B cell (primary cell): ENCODE measurements around the gene RPS10. TPM values are rescaled to one million over a fixed set of nuclear protein-coding genes. Genes with fewer than 3 reads are reported as not detected.

ENCODE experiments used
- ATAC-seq: fragments of 200-7000 bp; cut with Tn5 transposase; one replicate; pipeline ENCODE4 v1.10.0; 2021; ENCODE audit warnings: low read depth, mild to moderate bottlenecking, moderate number of reproducible peaks, moderate library complexity
- CTCF ChIA-PET: fragments of 350-600 bp; sonication (Branson Sonifier 250); formaldehyde crosslinking; loops from one replicate; lab custom pipeline; 2021; ENCODE audit warnings: antibody characterized with exemption, inconsistent platforms; lab: Charles Lee
- POLR2A ChIA-PET: fragments of 350-600 bp; sonication (Branson Sonifier 250); formaldehyde crosslinking; loops from one replicate; lab custom pipeline; 2021; ENCODE audit warnings: antibody characterized with exemption; lab: Charles Lee
- DNase-seq: peaks from one replicate; pipeline ENCODE4 v3.0.0; 2013
- H2AFZ ChIP-seq: 2 replicates; pipeline ENCODE4 v1.6.1; 2012; ENCODE audit warnings: mild to moderate bottlenecking, low read depth, low read length; ENCODE audit not compliant: insufficient read depth, poor library complexity, severe bottlenecking
- H3K27ac ChIP-seq, 2 donors: 1 replicate in 1 of 2; 2 replicates in 1 of 2; pipeline ENCODE4 v1.5.1; 2012 to 2013; ENCODE audit warnings: low read length in 2 of 2, mild to moderate bottlenecking in 2 of 2, moderate library complexity in 1 of 2
- H3K27me3 ChIP-seq, 4 experiments: fragments of 200-600 bp in 1 of 4; sonication (generic) in 1 of 4; replicated peaks in 1 of 4; 1 replicate in 2 of 4; 2 replicates in 2 of 4; pipeline versions ENCODE4 v1.6.1 to v1.7.0; 2013 to 2016; ENCODE audit warnings: low read length in 3 of 4, mild to moderate bottlenecking in 2 of 4, mixed read lengths in 1 of 4, moderate library complexity in 1 of 4; ENCODE audit not compliant: insufficient read depth in 4 of 4, control insufficient read depth in 3 of 4; ENCODE audit errors: control extremely low read depth in 1 of 4
- H3K36me3 ChIP-seq, 2 experiments: replicated peaks in 1 of 2; 1 replicate in 1 of 2; 2 replicates in 1 of 2; pipeline versions ENCODE4 v1.6.1 to v1.7.1; 2013; ENCODE audit warnings: low read length in 1 of 2; ENCODE audit not compliant: insufficient read depth in 2 of 2, control insufficient read depth in 1 of 2; ENCODE audit errors: control extremely low read depth in 1 of 2, extremely low read depth in 1 of 2
- H3K4me1 ChIP-seq, 2 donors: fragments of 200-600 bp in 1 of 2; sonication (generic) in 1 of 2; 1 replicate in 1 of 2; 2 replicates in 1 of 2; pipeline versions ENCODE4 v1.5.1 to v1.6.1; 2013 to 2017; ENCODE audit warnings: low read length in 2 of 2; ENCODE audit not compliant: control insufficient read depth in 2 of 2, insufficient read depth in 2 of 2
- H3K4me2 ChIP-seq: replicated peaks from 2 replicates; pipeline ENCODE3; 2012; ENCODE audit warnings: mild to moderate bottlenecking, low read depth, low read length; ENCODE audit not compliant: poor library complexity, severe bottlenecking
- H3K4me3 ChIP-seq, 5 experiments: fragments of 200-600 bp in 1 of 5; sonication (generic) in 1 of 5; 1 replicate in 3 of 5; 2 replicates in 2 of 5; pipeline versions ENCODE4 v1.5.1 to v1.7.0; 2011 to 2016; ENCODE audit warnings: low read length in 4 of 5, mild to moderate bottlenecking in 4 of 5, low read depth in 2 of 5, control low read depth in 1 of 5, moderate library complexity in 1 of 5; ENCODE audit not compliant: insufficient read depth in 1 of 5; ENCODE audit errors: control extremely low read depth in 1 of 5, extremely low read depth in 1 of 5
- H3K79me2 ChIP-seq: fragments of 200-600 bp; sonication (generic); one replicate; pipeline ENCODE4 v1.6.0; 2016; ENCODE audit warnings: low read length; ENCODE audit not compliant: control insufficient read depth, insufficient read depth
- H3K9ac ChIP-seq: fragments of 200-600 bp; sonication (generic); 2 replicates; pipeline ENCODE4 v1.6.1; 2017; ENCODE audit warnings: mild to moderate bottlenecking, low read length, moderate library complexity
- H3K9me3 ChIP-seq, 3 donors: one replicate each; pipeline versions ENCODE4 v1.6.1 to v1.7.1; 2013; ENCODE audit warnings: low read length in 2 of 3; ENCODE audit not compliant: control insufficient read depth in 2 of 3, insufficient read depth in 1 of 3; ENCODE audit errors: control extremely low read depth in 1 of 3
- H4K20me1 ChIP-seq: 2 replicates; pipeline ENCODE4 v1.6.0; 2012; ENCODE audit warnings: mild to moderate bottlenecking, low read length; ENCODE audit not compliant: insufficient read depth, control insufficient read depth, poor library complexity, severe bottlenecking
- H3K27ac Mint-ChIP-seq: one replicate; pipeline ENCODE4 v1.8.0; 2021; ENCODE audit warnings: mixed read lengths
- H3K27me3 Mint-ChIP-seq: one replicate; pipeline ENCODE4 v1.8.0; 2021; ENCODE audit warnings: mixed read lengths
- H3K4me1 Mint-ChIP-seq: one replicate; pipeline ENCODE4 v1.8.0; 2021; ENCODE audit warnings: mixed read lengths
- H3K4me3 Mint-ChIP-seq: one replicate; pipeline ENCODE4 v1.8.0; 2021; ENCODE audit warnings: mixed read lengths
- H3K9me3 Mint-ChIP-seq: one replicate; pipeline ENCODE4 v1.8.0; 2022; ENCODE audit warnings: mixed read lengths; ENCODE audit not compliant: insufficient read depth
- EZH2 ChIP-seq: IDR thresholded peaks from 2 replicates; pipeline ENCODE4 v1.6.1; 2012; ENCODE audit warnings: borderline replicate concordance, low read depth, mild to moderate bottlenecking, moderate library complexity, low read length; ENCODE audit not compliant: insufficient read depth, poor library complexity, severe bottlenecking
- WGBS: methylation state at CpG from one replicate; pipeline ENCODE4 v1.1.5; 2013; ENCODE audit warnings: missing lambda C conversion rate; ENCODE audit not compliant: insufficient coverage; 5-methylcytosine and 5-hydroxymethylcytosine counted together
- intact Hi-C: fragments of 100-400 bp; cut with micrococcal nuclease; formaldehyde crosslinking; loops from one replicate; pipeline ENCODE4 v1.10.0; 2022
- polyA plus RNA-seq: library from polyadenylated mRNA; depleted of rRNA; stranded (reverse); fragments of >200 nt; gene quantifications from 2 replicates; pipeline ENCODE4 v1.2.3, GENCODE V29; 2012
- total RNA-seq, 2 donors: library from RNA; stranded (reverse); fragments of 120-200 nt in 1 of 2; gene quantifications; 1 replicate in 1 of 2; 2 replicates in 1 of 2; pipeline versions ENCODE4 v1.2.3 to v1.2.4, GENCODE V29; 2013 to 2022
- TF ChIP-seq, protein P1 (sequence below): fragments of 200-600 bp; IDR thresholded peaks from one replicate; pipeline ENCODE4 v1.8.0; 2022; ENCODE audit warnings: antibody characterized with exemption, mild to moderate bottlenecking

Gene RPS10
- total and polyA plus RNA-seq, 2 donors (not counting 1 experiment from before 2014, with no cell fraction given) = 2,707 to 6,226 TPM

GRCh38 chr6:34370361-34370760 lies 55.5 kb downstream of the RPS10 start:
- DNase-seq (no peak), ATAC-seq (no peak)
- WGBS = 78% methylated on average over 3 of the region's 5 CpGs
- Mint-ChIP-seq H3K4me1 (peaks cover 33% of the 10 kb centered on the region), H3K9me3 (no peaks in the 10 kb centered on the region), H3K27ac (peak overlapping the region; percentile 2), H3K27me3 (no peaks in the 10 kb centered on the region), H3K4me3 (no peak overlapping the region)
- Histone ChIP-seq H3K27me3 (no peaks in the 10 kb centered on the region), H3K4me2 (no peak overlapping the region), H4K20me1 (peaks cover 46% of the 10 kb centered on the region), H3K9me3 (no peaks in the 10 kb centered on the region), H3K4me1 (peaks cover 12 to 14% of the 10 kb centered on the region in 2 donors), H2AFZ (no peak overlapping the region), H3K79me2 (peaks cover 92% of the 10 kb centered on the region), H3K9ac (no peak overlapping the region), H3K4me3 (no peak overlapping the region), H3K36me3 (peaks cover 0 to 2% of the 10 kb centered on the region in 2 experiments), H3K27ac (no peak overlapping the region)
- CTCF ChIA-PET = no interaction called here
- TF ChIP-seq, protein P1, sequence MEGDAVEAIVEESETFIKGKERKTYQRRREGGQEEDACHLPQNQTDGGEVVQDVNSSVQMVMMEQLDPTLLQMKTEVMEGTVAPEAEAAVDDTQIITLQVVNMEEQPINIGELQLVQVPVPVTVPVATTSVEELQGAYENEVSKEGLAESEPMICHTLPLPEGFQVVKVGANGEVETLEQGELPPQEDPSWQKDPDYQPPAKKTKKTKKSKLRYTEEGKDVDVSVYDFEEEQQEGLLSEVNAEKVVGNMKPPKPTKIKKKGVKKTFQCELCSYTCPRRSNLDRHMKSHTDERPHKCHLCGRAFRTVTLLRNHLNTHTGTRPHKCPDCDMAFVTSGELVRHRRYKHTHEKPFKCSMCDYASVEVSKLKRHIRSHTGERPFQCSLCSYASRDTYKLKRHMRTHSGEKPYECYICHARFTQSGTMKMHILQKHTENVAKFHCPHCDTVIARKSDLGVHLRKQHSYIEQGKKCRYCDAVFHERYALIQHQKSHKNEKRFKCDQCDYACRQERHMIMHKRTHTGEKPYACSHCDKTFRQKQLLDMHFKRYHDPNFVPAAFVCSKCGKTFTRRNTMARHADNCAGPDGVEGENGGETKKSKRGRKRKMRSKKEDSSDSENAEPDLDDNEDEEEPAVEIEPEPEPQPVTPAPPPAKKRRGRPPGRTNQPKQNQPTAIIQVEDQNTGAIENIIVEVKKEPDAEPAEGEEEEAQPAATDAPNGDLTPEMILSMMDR = no peak
- no peak for TF ChIP-seq EZH2
- POLR2A ChIA-PET = no interaction called here
- intact Hi-C loops = no loop called here

DNA sequence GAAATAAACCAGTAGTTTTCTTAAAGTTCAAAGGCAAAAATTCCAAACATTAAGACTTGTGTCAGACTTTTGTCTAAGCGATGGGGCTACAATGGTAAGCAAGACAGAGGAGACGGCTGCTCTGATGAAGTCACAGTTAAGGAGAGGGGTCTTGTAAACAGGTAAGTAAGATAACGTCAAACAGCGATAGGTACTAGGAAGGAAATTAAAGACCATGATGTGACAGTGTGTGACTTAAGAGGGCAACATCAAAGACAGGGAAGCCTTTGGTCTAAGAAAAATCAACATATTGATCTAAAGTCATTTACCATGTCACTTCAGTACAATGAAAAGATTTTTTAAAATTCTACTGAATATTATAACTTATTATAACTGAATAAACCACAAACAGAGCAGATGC lies 56.5 kb downstream of the RPS10 start:
- no peak for ATAC-seq
- no peaks in the 10 kb centered on the region for H3K9me3 Mint-ChIP-seq
- peaks cover 36% of the 10 kb centered on the region for H3K4me1 Mint-ChIP-seq
- TF ChIP-seq, protein P1 = no peak
- TF ChIP-seq EZH2 = no peak
- no peaks in the 10 kb centered on the region for H3K27me3 Mint-ChIP-seq
- Histone ChIP-seq H3K4me2 (no peak overlapping the region), H3K4me1 (peaks cover 9 to 10% of the 10 kb centered on the region in 2 donors), H3K9ac (no peak overlapping the region), H3K36me3 (peaks cover 0 to 2% of the 10 kb centered on the region in 2 experiments), H3K27ac (no peak overlapping the region), H3K27me3 (no peaks in the 10 kb centered on the region), H3K4me3 (no peak overlapping the region), H4K20me1 (peaks cover 45% of the 10 kb centered on the region), H3K9me3 (no peaks in the 10 kb centered on the region), H3K79me2 (peaks cover 94% of the 10 kb centered on the region), H2AFZ (no peak overlapping the region)
- ChIA-PET CTCF (no interaction called here), POLR2A (no interaction called here)
- H3K4me3 Mint-ChIP-seq = no peak overlapping the region
- WGBS = no CpG with 5 or more reads among the region's 4 CpGs
- H3K27ac Mint-ChIP-seq = no peak overlapping the region
- intact Hi-C loops = no loop called here
- no peak for DNase-seq

Other genes starting within 250 kb of the RPS10 start
- gene HMGA1, start 189.2 kb downstream of the RPS10 start, total RNA-seq = 66.4 and 72.3 TPM in 2 replicates
- gene HMGA1, start 189.2 kb downstream of the RPS10 start, polyA plus RNA-seq = 59.6 and 60.2 TPM in 2 replicates
- 41.1 and 43.6 TPM in 2 replicates for gene SMIM29, start 177.1 kb downstream of the RPS10 start, total RNA-seq
- 102 and 106 TPM in 2 replicates for gene SMIM29, start 177.1 kb downstream of the RPS10 start, polyA plus RNA-seq
- gene NUDT3, start 33.4 kb downstream of the RPS10 start, total RNA-seq = 37.4 and 40.1 TPM in 2 replicates
- 18.2 and 23.3 TPM in 2 replicates for gene NUDT3, start 33.4 kb downstream of the RPS10 start, polyA plus RNA-seq
- 0.20 TPM in 1 of 2 replicates, not detected in the other for gene PACSIN1, start 40.0 kb upstream of the RPS10 start, total RNA-seq
- gene PACSIN1, start 40.0 kb upstream of the RPS10 start, polyA plus RNA-seq = 0.18 and 0.61 TPM in 2 replicates
- gene SPDEF, start 130.3 kb upstream of the RPS10 start, total RNA-seq = not detected in 2 replicates
- gene SPDEF, start 130.3 kb upstream of the RPS10 start, polyA plus RNA-seq = 0.10 and 0.32 TPM in 2 replicates